Peyer's patch (tissue), 4 donors: ENCODE measurements around the gene NR0B1.

Experiments used
- POLR2A ChIP-seq, 2 donors: fragments of 450-650 bp; IDR thresholded peaks; one replicate each; pipeline ENCODE4 v1.5.1; 2017; ENCODE audit warnings: antibody characterized with exemption in 2 of 2, mild to moderate bottlenecking in 2 of 2, moderate library complexity in 2 of 2
- TF ChIP-seq, protein P1 (sequence below), 6 experiments: fragments of 450-650 bp in 4 of 6; fragments of 200-600 bp in 2 of 6; sonication (generic) in 1 of 6; IDR thresholded peaks; one replicate each; pipeline ENCODE4 v1.5.1; 2017 to 2019; ENCODE audit warnings: antibody characterized with exemption in 6 of 6, mild to moderate bottlenecking in 3 of 6, moderate library complexity in 1 of 6

DNA sequence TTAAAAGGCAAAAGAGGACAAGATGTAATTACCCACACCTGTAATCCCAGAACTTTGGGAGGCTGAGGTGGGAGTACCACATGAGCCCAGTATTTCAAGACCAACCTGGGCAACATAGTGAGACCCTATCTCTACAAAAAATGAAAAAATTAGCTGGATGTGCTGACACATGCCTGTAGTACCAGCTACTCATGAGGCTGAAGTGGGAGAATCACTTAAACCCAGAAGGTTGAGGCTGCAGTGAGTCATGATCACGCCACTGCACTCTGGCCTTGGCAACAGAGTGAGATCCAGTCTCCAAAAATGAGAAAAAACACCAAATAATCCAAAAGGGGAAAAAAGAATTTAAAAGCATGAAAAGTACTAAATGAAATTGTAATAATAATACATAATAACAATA is 30.8 kb downstream of the NR0B1 start:
- TF ChIP-seq, protein P1, sequence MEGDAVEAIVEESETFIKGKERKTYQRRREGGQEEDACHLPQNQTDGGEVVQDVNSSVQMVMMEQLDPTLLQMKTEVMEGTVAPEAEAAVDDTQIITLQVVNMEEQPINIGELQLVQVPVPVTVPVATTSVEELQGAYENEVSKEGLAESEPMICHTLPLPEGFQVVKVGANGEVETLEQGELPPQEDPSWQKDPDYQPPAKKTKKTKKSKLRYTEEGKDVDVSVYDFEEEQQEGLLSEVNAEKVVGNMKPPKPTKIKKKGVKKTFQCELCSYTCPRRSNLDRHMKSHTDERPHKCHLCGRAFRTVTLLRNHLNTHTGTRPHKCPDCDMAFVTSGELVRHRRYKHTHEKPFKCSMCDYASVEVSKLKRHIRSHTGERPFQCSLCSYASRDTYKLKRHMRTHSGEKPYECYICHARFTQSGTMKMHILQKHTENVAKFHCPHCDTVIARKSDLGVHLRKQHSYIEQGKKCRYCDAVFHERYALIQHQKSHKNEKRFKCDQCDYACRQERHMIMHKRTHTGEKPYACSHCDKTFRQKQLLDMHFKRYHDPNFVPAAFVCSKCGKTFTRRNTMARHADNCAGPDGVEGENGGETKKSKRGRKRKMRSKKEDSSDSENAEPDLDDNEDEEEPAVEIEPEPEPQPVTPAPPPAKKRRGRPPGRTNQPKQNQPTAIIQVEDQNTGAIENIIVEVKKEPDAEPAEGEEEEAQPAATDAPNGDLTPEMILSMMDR (IDR thresholded peaks at IDR 0.05) = no peak
- TF ChIP-seq POLR2A (IDR thresholded peaks at IDR 0.05) = no peak
